ENCODE measurements around the gene CREB5.

CREB5 gene

DNA sequence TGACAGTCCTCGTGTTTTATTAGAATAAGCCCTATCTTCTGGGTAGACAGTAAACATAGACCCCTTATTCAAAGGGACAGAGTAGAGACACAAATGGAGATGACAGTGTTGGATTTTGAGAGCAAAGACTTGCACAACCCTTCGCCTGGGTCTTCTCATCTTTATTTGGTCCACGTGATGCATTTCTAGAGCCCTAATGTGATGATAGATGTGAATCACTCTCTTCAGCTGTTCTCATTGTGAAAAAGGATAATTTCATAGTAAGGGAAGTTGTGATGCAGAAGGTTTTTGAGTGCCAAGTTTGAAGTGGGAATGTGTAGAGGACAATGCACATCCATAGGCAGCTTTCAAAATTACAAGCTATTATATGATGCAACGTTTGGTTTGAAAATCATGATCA, 86.3 kb downstream of the CREB5 start:
- DNase-seq (ENCODE audit: extremely low read depth, low read depth): no peak
- TF ChIP-seq, protein P1, sequence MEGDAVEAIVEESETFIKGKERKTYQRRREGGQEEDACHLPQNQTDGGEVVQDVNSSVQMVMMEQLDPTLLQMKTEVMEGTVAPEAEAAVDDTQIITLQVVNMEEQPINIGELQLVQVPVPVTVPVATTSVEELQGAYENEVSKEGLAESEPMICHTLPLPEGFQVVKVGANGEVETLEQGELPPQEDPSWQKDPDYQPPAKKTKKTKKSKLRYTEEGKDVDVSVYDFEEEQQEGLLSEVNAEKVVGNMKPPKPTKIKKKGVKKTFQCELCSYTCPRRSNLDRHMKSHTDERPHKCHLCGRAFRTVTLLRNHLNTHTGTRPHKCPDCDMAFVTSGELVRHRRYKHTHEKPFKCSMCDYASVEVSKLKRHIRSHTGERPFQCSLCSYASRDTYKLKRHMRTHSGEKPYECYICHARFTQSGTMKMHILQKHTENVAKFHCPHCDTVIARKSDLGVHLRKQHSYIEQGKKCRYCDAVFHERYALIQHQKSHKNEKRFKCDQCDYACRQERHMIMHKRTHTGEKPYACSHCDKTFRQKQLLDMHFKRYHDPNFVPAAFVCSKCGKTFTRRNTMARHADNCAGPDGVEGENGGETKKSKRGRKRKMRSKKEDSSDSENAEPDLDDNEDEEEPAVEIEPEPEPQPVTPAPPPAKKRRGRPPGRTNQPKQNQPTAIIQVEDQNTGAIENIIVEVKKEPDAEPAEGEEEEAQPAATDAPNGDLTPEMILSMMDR (IDR thresholded peaks at IDR 0.05; ENCODE audit: low read depth, low read length): no peak

DNA sequence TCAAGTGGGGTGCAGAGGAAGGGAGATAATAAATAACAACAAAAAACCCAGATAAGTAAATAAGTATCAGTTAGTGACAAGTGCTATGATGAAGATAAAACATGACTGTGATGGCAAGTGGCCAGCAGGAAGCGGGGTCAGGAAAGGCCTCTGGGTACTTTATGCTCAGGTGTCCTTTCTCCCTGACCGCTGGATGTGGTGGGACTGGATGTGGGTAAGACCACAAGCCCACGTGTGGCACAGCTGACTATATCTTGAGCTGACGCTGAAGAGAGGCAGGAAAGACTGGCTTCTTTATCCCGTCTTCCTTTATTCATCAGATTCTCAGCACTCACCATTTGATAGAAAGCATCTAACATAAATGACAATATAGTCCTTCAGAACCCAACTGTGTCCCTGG, 87.8 kb downstream of the CREB5 start:
- no peak for DNase-seq (ENCODE audit: extremely low read depth, low read depth)
- TF ChIP-seq, protein P1 (IDR thresholded peaks at IDR 0.05; ENCODE audit: low read depth, low read length): no peak

DNA sequence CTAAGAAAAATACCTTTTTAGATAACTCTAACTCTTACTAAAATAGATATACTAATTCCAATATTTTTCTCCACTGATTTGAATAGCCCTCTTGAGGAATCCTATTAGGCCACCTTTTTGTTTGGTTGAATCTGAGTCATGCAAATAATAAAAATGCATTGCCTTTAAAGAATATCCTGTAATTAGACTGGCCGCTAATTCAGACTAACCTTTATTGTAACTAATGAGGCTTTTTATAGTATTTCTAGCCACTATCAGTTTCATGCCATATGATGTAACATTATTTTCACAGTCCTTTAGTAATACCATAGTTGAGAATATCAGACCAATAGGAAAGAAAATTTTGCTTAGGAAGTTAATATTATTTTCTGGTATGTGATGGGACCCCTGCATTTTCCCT, 90.1 kb downstream of the CREB5 start:
- TF ChIP-seq, protein P1 (IDR thresholded peaks at IDR 0.05; ENCODE audit: low read depth, low read length): no peak
- DNase-seq (ENCODE audit: extremely low read depth, low read depth): no peak

DNA sequence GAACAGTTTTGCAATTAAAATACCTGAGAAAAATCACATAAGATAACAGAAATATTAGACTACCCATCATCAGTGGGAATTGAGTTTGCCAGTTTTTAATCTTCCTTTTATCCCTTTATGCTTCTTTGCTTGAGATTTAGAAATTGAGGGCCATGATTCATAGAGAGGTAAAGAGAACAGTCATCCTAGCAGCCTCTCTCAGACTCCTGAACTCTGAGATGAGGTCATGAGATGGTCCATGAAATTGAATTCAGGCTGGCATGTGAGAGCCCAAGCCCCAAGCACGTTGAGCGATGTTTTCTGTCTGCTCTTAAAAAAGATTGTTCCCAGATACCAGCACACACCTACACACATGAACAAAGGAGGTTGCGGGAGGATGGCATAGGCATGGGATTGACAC, 91.1 kb downstream of the CREB5 start:
- DNase-seq (ENCODE audit: extremely low read depth, low read depth): no peak
- TF ChIP-seq, protein P1 (IDR thresholded peaks at IDR 0.05; ENCODE audit: low read depth, low read length): no peak

DNA sequence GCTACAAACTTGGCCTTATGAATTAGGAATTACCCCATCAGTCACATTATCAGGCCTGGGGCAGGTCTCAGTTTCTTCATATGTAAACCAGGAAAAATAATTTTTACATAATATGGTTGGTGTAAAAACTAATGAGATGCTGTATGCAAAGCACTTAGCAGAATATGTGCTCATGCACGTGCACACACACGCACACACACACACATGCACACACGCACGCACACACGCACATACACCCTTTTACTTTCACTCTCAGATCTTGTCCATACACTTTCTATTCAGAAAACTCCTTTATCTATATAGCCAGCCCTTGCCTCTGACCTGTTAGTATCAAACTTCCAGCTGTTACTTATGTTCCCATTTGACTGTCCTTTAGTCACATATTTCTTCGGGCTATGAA, 92.7 kb downstream of the CREB5 start:
- no peak for DNase-seq (ENCODE audit: extremely low read depth, low read depth)
- TF ChIP-seq, protein P1 (IDR thresholded peaks at IDR 0.05; ENCODE audit: low read depth, low read length): no peak

DNA sequence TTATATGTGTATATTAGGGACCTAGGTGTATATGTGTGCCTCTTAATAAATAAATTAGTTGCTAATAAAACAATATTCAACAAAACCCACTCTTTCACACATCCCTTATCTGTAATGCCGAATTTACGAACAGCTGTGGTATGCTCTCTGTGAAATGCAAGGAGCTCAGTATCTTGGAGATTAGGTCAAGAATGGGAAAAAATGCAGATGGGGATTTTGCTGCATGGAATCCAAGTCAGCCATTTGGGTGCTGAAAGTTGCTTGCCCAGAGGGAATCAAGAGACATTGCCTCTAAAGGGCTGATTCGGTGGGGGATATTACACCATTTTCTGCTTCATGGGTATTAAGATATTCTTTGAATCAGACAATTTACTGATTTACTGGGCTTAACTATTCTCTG, 93.5 kb downstream of the CREB5 start:
- no peak for DNase-seq (ENCODE audit: extremely low read depth, low read depth)
- TF ChIP-seq, protein P1 (IDR thresholded peaks at IDR 0.05; ENCODE audit: low read depth, low read length): no peak

DNA sequence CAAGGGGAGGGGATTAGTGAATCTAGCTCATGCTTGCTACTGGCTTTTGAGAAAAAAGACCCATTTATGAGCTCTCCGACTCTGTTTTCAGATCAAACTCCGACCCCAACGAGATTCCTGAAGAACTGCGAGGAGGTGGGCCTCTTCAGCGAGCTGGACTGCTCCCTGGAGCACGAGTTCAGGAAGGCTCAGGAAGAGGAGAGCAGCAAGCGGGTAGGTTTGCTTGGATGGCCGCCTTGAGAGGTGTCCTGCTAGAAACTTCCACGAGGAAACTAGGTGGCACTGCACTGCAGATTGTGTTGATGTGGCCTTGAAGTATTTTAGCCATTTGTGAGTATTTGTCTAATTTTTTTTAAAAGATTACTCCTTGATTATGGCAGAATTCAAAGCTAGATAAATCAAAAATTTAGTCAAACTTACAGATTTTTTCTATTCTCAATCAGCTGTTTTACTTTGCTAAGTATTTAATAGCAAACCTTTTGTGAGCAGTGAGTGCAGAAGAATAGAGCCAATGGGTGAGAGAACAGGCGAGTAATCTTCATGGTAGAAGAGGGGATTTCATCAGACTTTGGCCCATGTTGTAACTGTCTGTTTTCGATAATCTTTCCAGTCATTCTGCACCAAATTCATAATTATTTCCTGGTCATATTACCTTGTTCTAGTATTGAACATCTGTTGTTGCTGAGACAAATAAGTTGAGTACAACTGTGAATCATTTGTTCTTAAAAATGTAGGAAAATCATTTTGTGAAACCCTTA, 95.4 kb downstream of the CREB5 start:
- TF ChIP-seq, protein P1 (IDR thresholded peaks at IDR 0.05; ENCODE audit: low read depth, low read length): no peak
- no peak for DNase-seq (ENCODE audit: extremely low read depth, low read depth)

All from AG09319 (cell line).